Ecto neural progenitor cell (in vitro differentiated cells): ENCODE measurements around the gene IAH1.

Experiments
- DNase-seq: peaks from one replicate; pipeline ENCODE4 v3.0.0-alpha.2; 2018; ENCODE audit warnings: low spot score

Gene IAH1

GRCh38 chr2:9527995-9528787 lies 53.8 kb downstream of the IAH1 start:
- DNase-seq = no peak

- no peak for DNase-seq
Measured at GRCh38 chr2:9532421-9532820, 58.1 kb downstream of the IAH1 start.

GRCh38 chr2:9533663-9534062 lies 59.3 kb downstream of the IAH1 start:
- no peak for DNase-seq

- DNase-seq = no peak
Measured at GRCh38 chr2:9535177-9535576, 60.8 kb downstream of the IAH1 start.

GRCh38 chr2:9536504-9536903 lies 62.2 kb downstream of the IAH1 start:
- DNase-seq = no peak

- no peak for DNase-seq
Measured at GRCh38 chr2:9538000-9538507, 63.7 kb downstream of the IAH1 start.
